ENCODE measurements around the gene RCL1.

GRCh38 chr9:4842734-4843133 lies 50.0 kb downstream of the RCL1 start:
- TF ChIP-seq CTCF (IDR thresholded peaks at IDR 0.05) (no peak), SIN3A (IDR thresholded peaks at IDR 0.05; ENCODE audit: borderline replicate concordance, low read depth, low read length) (no peak), POLR2AphosphoS5 (IDR thresholded peaks at IDR 0.05; ENCODE audit: low read depth, low read length) (no peak), TAF1 (IDR thresholded peaks at IDR 0.05; ENCODE audit: borderline replicate concordance, low read depth, low read length) (no peak), RAD21 (IDR thresholded peaks at IDR 0.05; ENCODE audit: low read length) (no peak), RFX5 (IDR thresholded peaks at IDR 0.05; ENCODE audit: low read length) (no peak), FOXJ3 (CRISPR knock-in tag; IDR thresholded peaks at IDR 0.05) (no peak), RCOR1 (IDR thresholded peaks at IDR 0.05; ENCODE audit: low read length) (no peak), YY1 (IDR thresholded peaks at IDR 0.05; ENCODE audit: low read depth) (no peak), FOSL2 (IDR thresholded peaks at IDR 0.05; ENCODE audit: borderline replicate concordance, low read depth) (no peak), NRF1 (IDR thresholded peaks at IDR 0.05; ENCODE audit: low read depth, low read length) (no peak), SMC3 (IDR thresholded peaks at IDR 0.05; ENCODE audit: low read depth, low read length) (no peak), MAX (IDR thresholded peaks at IDR 0.05; ENCODE audit: low read depth) (no peak)
